Heart right ventricle (tissue), 16 donors: Measurements from ENCODE around the gene C19orf47. TPM values are rescaled to one million over a fixed set of nuclear protein-coding genes. Genes with fewer than 3 reads are reported as not detected.
"Not testable (repeated sequence)": the region's sequence is repeated elsewhere in the genome, so short reads cannot be mapped to it uniquely, and the experiment has no call there.

Experiments
- ATAC-seq, 8 donors: fragments of 200-7000 bp; cut with Tn5 transposase; one replicate each; pipeline ENCODE4 v1.9.1; 2020; ENCODE audit warnings: mild to moderate bottlenecking in 8 of 8, moderate library complexity in 8 of 8, moderate number of reproducible peaks in 1 of 8
- DNase-seq, 2 donors: peaks; one replicate each; pipeline ENCODE4 v3.0.0-alpha.2; 2020
- H3K27ac ChIP-seq, 10 donors: fragments of 200-600 bp; sonication (generic) in 2 of 10; one replicate each; pipeline versions ENCODE4 v1.5.0 to v1.8.0; 2020 to 2022; ENCODE audit warnings: mild to moderate bottlenecking in 3 of 10
- H3K27me3 ChIP-seq, 7 donors: fragments of 200-600 bp; one replicate each; pipeline ENCODE4 v1.8.0; 2021 to 2022; ENCODE audit warnings: mild to moderate bottlenecking in 2 of 7
- H3K36me3 ChIP-seq, 9 donors: fragments of 200-600 bp; sonication (generic) in 1 of 9; one replicate each; pipeline versions ENCODE4 v1.5.0 to v1.8.0; 2020 to 2022; ENCODE audit warnings: mild to moderate bottlenecking in 2 of 9
- H3K4me1 ChIP-seq, 9 donors: fragments of 200-600 bp; sonication (generic) in 1 of 9; one replicate each; pipeline versions ENCODE4 v1.5.0 to v1.8.0; 2020 to 2022; ENCODE audit warnings: mild to moderate bottlenecking in 4 of 9
- H3K4me3 ChIP-seq, 10 donors: fragments of 200-600 bp; sonication (generic) in 2 of 10; one replicate each; pipeline versions ENCODE4 v1.5.0 to v1.8.0; 2020 to 2022; ENCODE audit warnings: mild to moderate bottlenecking in 7 of 10, moderate library complexity in 2 of 10
- H3K9me3 ChIP-seq, 11 donors: fragments of 200-600 bp in 10 of 11; sonication (generic) in 2 of 11; one replicate each; pipeline versions ENCODE4 v1.5.0 to v1.8.0; 2013 to 2022; ENCODE audit warnings: mild to moderate bottlenecking in 2 of 11, control low read depth in 1 of 11, moderate library complexity in 1 of 11
- CTCF ChIP-seq, 9 donors: fragments of 200-600 bp; sonication (generic) in 2 of 9; IDR thresholded peaks; one replicate each; pipeline versions ENCODE4 v1.5.0 to v1.8.0; 2021 to 2022; ENCODE audit warnings: antibody characterized with exemption in 9 of 9, mild to moderate bottlenecking in 5 of 9, moderate library complexity in 1 of 9
- whole genome bisulfite sequencing, 2 donors: extraction: QIAGEN DNeasy Blood & Tissue Kit; methylation state at CpG; one replicate each; pipeline ENCODE4 v1.1.7; 2013; ENCODE audit warnings: inconsistent platforms in 1 of 2; 5-methylcytosine and 5-hydroxymethylcytosine counted together
- intact Hi-C, 10 donors: fragments of 100-400 bp; cut with DNase I; formaldehyde crosslinking; loops; one replicate each; pipeline versions ENCODE4 v1.11.1 to v1.14.2; 2022
- polyA plus RNA-seq, 2 donors: library from polyadenylated mRNA; stranded (reverse); fragments of 200-250 nt; gene quantifications; one replicate each; pipeline ENCODE4 v1.2.3, GENCODE V29; 2013
- total RNA-seq, 10 donors: library from RNA; stranded (reverse); fragmentation: NEBNext Ultra II Directional in 3 of 10; extraction: Animal tissue kit (Norgen Biotek cat#: 25700) in 3 of 10; gene quantifications; one replicate each; pipeline versions ENCODE4 v1.2.1 to v1.2.4, GENCODE V29; 2021 to 2023
- donor health status: Arrhythmogenic right ventricular cardiomyopathy.
- donor health status: ischemic (EF 13 %, LVEDD 7.1; RV severe dilation, severe dysfunction).
- donor health status: healthy with polysubstance abuse.
- donor health status: DM: no; HTN: yes; CAD: no.
- donor health status: DM: no; HTN: no; CAD: no.
- donor health status: ischemic (EF 25% LVEDD 6.9; RV normal size, moderate dysfunction).
- donor health status: ischemic (EF 25% LVEDD 5.7; RV mildly dilated, moderate dysfunction).
- donor health status: healthy.
- donor health status: DM: yes; HTN: yes; CAD: no.
- donor health status: Ischemic cardiomyopathy.
- donor health status: ischemic (EF 35%, LVEDD 5.7; RV mildly dilated, moderate dysfunction).
- donor health status: nonischemic (EF 11% LVEDD 7.7; RV severe dilation, severe dysfunction).
- donor health status: DM: yes; HTN: yes; CAD: no.
- donor health status: PGD.
- donor health status: ischemic (EF 29% LVEDD 5.4; RV normal size, mild dysfunction).
- donor health status: nonischemic (EF 23%, LVEDD 6.1; RV moderate dilation, normal function).

Gene C19orf47
- total and polyA plus RNA-seq, 12 donors, result 138 to 347 (median 150) TPM

GRCh38 chr19:40374084-40374483 lies 25.9 kb upstream of the C19orf47 start:
- H3K27ac ChIP-seq, result no peak overlapping the region
- no peak for TF ChIP-seq CTCF (IDR thresholded peaks at IDR 0.05)
- no peaks in the 10 kb centered on the region for H3K27me3 ChIP-seq
- peaks cover 0 to 94% (median 36%) of the 10 kb centered on the region in 9 donors for H3K36me3 ChIP-seq
- H3K4me1 ChIP-seq, result no peaks in the 10 kb centered on the region
- 96 to 97% methylated on average over 7 of the region's 7 CpGs for WGBS, 2 donors
- ATAC-seq (no peak), DNase-seq (no peak)
- intact Hi-C loops, result no loop called here
- no peaks in the 10 kb centered on the region for H3K9me3 ChIP-seq
- H3K4me3 ChIP-seq, result no peak overlapping the region

- no peaks in the 10 kb centered on the region for H3K27me3 ChIP-seq
- intact Hi-C loops, result no loop called here
- DNase-seq, result no peak
- H3K4me3 ChIP-seq, result no peak overlapping the region
- peaks cover 0 to 99% (median 33%) of the 10 kb centered on the region in 9 donors for H3K36me3 ChIP-seq
- no peak for TF ChIP-seq CTCF (IDR thresholded peaks at IDR 0.05)
- no peaks in the 10 kb centered on the region for H3K4me1 ChIP-seq
- no peaks in the 10 kb centered on the region for H3K9me3 ChIP-seq
- 94 to 95% methylated on average over 5 of the region's 5 CpGs for WGBS, 2 donors
- no peak overlapping the region for H3K27ac ChIP-seq
- no peak for ATAC-seq
Observed at GRCh38 chr19:40371802-40372122, 23.6 kb upstream of the C19orf47 start.

- 85 to 89% methylated on average over 7 of the region's 7 CpGs for WGBS, 2 donors
- ATAC-seq (no peak), DNase-seq (no peak)
- peaks cover 0 to 4% (median 0%) of the 10 kb centered on the region in 9 donors for H3K4me1 ChIP-seq
- no peaks in the 10 kb centered on the region for H3K9me3 ChIP-seq
- peaks cover 0 to 98% (median 30%) of the 10 kb centered on the region in 9 donors for H3K36me3 ChIP-seq
- H3K27me3 ChIP-seq, result no peaks in the 10 kb centered on the region
- no peak for TF ChIP-seq CTCF (IDR thresholded peaks at IDR 0.05)
- no peak overlapping the region for H3K27ac ChIP-seq
- intact Hi-C loops, result no loop called here
- no peak overlapping the region for H3K4me3 ChIP-seq
Observed at GRCh38 chr19:40370997-40371801, 23.0 kb upstream of the C19orf47 start.

- ATAC-seq, H3K27me3 ChIP-seq, DNase-seq, H3K4me3 ChIP-seq, H3K9me3 ChIP-seq, H3K27ac ChIP-seq, intact Hi-C loops: not testable (repeated sequence)
- WGBS, 2 donors, result 96% methylated on average over 3 of the region's 3 CpGs
- Histone ChIP-seq H3K36me3 (peaks cover 0 to 89% (median 26%) of the 10 kb centered on the region in 9 donors), H3K4me1 (peaks cover 0 to 14% (median 2%) of the 10 kb centered on the region in 9 donors)
Observed at GRCh38 chr19:40370253-40370652, 22.1 kb upstream of the C19orf47 start.

GRCh38 chr19:40369797-40370196 lies 21.6 kb upstream of the C19orf47 start:
- Histone ChIP-seq H3K4me3 (no peak overlapping the region), H3K36me3 (peaks cover 0 to 85% (median 22%) of the 10 kb centered on the region in 9 donors), H3K4me1 (peaks cover 0 to 18% (median 2%) of the 10 kb centered on the region in 9 donors), H3K9me3 (no peaks in the 10 kb centered on the region), H3K27ac (no peak overlapping the region), H3K27me3 (no peaks in the 10 kb centered on the region)
- 87 to 91% methylated on average over 12 of the region's 12 CpGs for WGBS, 2 donors
- no peak for ATAC-seq
- TF ChIP-seq CTCF (IDR thresholded peaks at IDR 0.05), result no peak
- DNase-seq, result no peak
- intact Hi-C loops, result no loop called here
